Measurements from ENCODE around the gene FTH1. TPM values are rescaled to one million over a fixed set of nuclear protein-coding genes. Genes with fewer than 3 reads are reported as not detected.

Gene FTH1
- polyA plus RNA-seq, 1 donor = 2,056 TPM

DNA sequence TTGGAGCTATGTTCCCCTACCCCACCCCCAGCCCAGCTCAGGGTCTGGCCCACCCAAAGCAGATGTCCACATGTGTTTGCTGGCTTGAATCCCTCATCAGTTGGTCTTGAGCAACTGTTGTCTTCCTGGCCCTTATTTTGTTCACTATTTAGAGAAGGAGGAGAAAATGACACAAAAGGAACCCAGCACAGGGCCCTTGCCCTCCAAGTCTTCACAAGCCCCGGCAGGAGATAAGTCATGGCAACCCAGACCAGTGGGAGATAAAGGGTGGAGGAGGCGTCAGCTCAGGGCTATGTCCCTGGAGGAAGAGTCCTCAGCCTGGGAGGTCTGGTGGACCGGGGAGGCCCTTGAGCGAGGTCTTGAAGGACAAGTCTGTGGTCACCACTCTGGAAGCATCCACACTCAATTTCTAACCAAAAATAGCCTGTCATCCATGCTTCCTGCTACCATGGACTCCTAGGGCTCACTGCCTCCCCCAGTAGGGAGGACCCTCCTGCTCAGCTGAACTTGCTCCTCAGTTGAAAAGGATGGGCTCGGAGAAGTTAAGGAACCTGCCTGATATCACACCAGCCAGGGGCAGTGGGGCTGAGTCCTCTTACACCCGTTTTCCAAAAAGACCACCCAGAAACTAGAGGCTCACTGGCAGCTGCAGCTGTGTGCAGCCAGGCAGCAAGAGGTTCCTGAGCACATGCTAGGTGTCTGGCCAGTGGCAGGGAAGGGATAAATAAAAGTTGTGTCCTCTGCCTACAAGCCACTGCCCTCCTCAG, 48.3 kb downstream of the FTH1 start:
- DNase-seq = no peak

DNA sequence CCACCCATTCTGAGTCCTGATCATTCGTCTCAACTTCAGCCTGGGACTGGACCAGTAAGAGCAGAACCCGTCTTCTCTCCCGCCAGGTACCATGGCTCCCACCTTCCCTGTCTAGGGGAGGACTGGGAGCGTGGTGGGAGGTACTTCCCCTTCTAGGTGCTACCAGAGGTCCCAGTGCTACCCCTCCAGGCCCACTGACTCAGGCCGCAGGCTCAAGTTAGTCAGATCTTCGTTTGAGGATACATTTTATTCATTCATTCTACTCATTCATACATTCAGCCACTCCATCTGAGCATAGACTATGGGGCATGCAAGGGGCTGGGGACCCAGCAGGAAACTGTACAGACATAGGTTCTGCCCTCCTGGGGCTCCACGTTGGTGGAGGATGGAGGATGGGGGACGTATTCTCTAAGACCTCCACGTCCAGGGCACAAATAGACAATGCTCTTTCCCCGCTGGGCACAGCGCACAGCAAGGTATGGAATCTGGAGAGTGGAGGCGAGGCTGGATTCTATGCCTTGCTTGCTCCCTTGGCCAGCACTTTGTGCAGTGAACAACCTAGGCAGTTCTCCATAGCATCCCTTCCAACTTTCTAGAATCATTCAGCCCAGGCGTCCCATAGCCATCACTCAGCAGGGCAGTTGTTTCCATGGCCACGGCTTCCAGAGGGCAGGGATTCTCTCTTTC, 49.0 kb downstream of the FTH1 start:
- no peak for DNase-seq

DNA sequence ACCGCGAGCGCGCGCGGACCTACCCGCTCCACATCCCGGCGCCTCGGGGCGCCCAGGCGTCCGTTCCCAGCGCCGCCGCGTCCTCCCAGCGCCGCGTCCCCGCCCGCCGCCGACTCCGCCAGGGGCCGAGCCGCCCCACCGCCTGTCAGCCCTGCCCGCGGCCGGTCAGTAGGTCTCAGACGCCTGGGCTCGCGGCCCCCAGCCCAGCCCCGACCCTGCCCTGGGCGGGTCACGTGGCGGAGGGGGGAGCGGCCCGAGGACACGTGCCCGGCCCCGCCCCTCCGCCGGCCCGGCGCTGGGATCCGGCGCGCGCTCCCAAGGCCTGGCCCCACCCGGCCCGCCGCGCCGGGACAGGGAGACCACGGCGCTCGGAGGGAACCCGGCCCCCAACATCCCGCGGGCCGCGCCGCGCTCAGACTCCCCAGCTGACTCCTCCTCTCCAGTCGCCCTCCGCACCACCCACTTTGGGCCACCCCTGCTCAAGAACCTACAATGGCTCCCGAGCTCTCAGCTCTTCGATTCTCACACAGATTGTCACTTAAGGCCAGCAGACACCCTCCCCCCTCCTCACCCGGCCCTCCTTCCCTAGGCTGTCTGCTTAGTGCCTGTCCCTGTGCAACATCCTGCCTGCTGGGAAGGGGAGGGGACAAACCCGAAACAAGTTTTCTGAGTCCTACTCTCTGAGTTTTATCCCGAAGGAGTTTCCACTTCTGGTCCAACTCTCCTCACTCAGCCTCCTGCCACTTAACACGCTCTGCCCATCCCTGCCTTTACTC, 49.9 kb downstream of the FTH1 start, which contains the start of gene RAB3IL1:
RAB3IL1 (minus strand) TSS at position 233 of the 776 bp plus-strand sequence; CDS start at position 34, 199 bp downstream.
- DNase-seq = peak; percentile 59

DNA sequence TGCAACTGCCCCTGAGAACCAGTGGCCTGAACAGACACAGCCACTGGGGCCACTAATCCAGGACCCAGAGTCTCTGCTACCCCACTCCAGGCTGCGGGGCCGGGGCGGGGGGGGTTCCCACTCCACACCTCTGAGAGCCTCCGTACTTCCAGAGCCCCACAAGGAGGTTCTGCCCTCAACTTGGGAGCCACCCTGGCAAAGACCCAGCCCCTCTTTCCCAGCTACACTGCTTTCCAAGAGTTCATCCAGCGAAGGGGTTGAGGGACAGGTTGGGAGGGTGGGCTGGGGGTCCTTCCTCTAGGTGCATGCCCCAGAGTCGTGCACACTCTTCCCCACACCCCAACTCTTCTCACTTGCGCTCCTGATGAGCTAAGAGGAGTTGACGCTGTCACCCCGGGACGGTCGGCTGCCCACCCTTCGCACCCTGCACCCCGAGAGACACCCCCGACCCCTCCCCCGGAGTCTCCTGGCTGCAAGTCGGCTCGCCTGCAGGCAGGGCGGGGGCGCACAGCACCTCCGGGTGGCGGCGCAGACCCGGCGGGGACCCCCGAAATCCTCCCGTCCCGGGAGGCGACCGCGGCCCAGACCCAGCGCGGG, 50.6 kb downstream of the FTH1 start:
- DNase-seq = no peak

DNA sequence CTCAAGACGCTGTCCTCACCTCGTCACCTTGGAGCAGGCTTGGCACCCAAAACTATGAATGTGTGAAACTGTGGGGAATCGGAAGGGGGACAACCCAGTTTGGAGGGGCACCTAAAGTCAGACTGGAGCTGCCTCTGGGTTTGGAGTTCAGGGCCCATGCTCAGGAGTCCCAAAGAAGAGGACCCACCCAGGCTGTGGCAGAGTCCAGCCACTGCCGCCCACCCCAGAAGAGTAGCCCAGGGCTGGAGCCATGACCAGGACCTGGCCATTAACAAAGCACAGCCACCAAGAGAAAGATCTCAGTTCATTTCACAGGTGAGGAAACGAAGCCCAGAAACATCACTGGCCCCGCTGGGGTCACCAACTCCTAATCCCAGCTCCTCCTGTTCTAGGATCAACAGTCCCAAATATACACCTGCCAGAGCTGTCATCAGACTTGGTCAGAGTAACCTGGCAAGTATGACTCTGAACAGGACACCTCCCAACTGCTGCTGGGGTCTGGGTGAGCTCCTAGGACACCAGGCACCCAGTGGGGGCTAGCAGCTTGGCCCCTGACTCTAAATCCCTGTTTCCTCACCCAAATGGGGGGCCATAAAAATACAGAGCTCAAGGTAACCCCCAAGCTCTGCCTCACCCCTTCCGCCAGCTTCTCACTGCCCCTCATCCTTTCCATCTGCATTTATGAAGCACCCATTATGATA, 52.8 kb downstream of the FTH1 start:
- DNase-seq = no peak

Other genes with a start within 250 kb of the FTH1 start
- gene MYRF, start 215.0 kb downstream of the FTH1 start, polyA plus RNA-seq (ENCODE audit: insufficient read length) = 23.1 TPM
- gene TMEM258, start 175.0 kb downstream of the FTH1 start, polyA plus RNA-seq (ENCODE audit: insufficient read length) = 161 TPM
- 45.0 TPM for gene FEN1, start 174.7 kb downstream of the FTH1 start, polyA plus RNA-seq (ENCODE audit: insufficient read length)
- gene FADS1, start 150.6 kb downstream of the FTH1 start, polyA plus RNA-seq (ENCODE audit: insufficient read length) = 49.0 TPM
- gene FADS2, start 139.3 kb downstream of the FTH1 start, polyA plus RNA-seq (ENCODE audit: insufficient read length) = 105 TPM
- gene FADS3, start 76.1 kb downstream of the FTH1 start, polyA plus RNA-seq (ENCODE audit: insufficient read length) = 13.8 TPM
- 18.7 TPM for gene RAB3IL1, start 50.1 kb downstream of the FTH1 start, polyA plus RNA-seq (ENCODE audit: insufficient read length)
- 4.1 TPM for gene BEST1, start 17.3 kb downstream of the FTH1 start, polyA plus RNA-seq (ENCODE audit: insufficient read length)
- gene INCENP, start 156.4 kb upstream of the FTH1 start, polyA plus RNA-seq (ENCODE audit: insufficient read length) = 51.0 TPM
- not detected for gene SCGB1D1, start 222.6 kb upstream of the FTH1 start, polyA plus RNA-seq (ENCODE audit: insufficient read length)
- 0.37 TPM for gene SCGB2A1, start 241.0 kb upstream of the FTH1 start, polyA plus RNA-seq (ENCODE audit: insufficient read length)